Prostate gland (tissue), 2 donors: ENCODE data around the gene BPIFB6. TPM values are rescaled to one million over a fixed set of nuclear protein-coding genes. Genes with fewer than 3 reads are reported as not detected.

Experiments
- DNase-seq: peaks from one replicate; pipeline ENCODE4 v3.0.0-alpha.2; 2019; ENCODE audit warnings: low spot score
- H3K27ac ChIP-seq, 2 donors: fragments of 200-600 bp; sonication (generic); 2 replicates each; pipeline ENCODE4 v1.5.1; 2017 to 2019
- H3K27me3 ChIP-seq: fragments of 200-600 bp; sonication (generic); replicated peaks from 2 replicates; pipeline ENCODE4 v1.5.1; 2019; ENCODE audit not compliant: insufficient read depth
- H3K36me3 ChIP-seq, 2 donors: fragments of 200-600 bp; sonication (generic); 1 replicate in 1 of 2; 2 replicates in 1 of 2; pipeline versions ENCODE4 v1.5.1 to v1.8.1; 2017 to 2019
- H3K4me1 ChIP-seq: fragments of 200-600 bp; sonication (generic); replicated peaks from 2 replicates; pipeline ENCODE4 v1.5.1; 2019
- H3K4me3 ChIP-seq, 2 donors: fragments of 200-600 bp; sonication (generic); 2 replicates each; pipeline ENCODE4 v1.5.1; 2017 to 2019
- H3K9me3 ChIP-seq: fragments of 200-600 bp; sonication (generic); 2 replicates; pipeline ENCODE4 v1.5.1; 2017
- CTCF ChIP-seq, 4 experiments: fragments of 200-600 bp in 2 of 4; fragments of 450-650 bp in 2 of 4; sonication (generic) in 2 of 4; IDR thresholded peaks; 1 replicate in 3 of 4; 2 replicates in 1 of 4; pipeline ENCODE4 v1.5.1; 2016 to 2019; ENCODE audit warnings: antibody characterized with exemption in 4 of 4, mild to moderate bottlenecking in 2 of 4, moderate library complexity in 2 of 4
- POLR2A ChIP-seq: fragments of 450-650 bp; IDR thresholded peaks from one replicate; pipeline ENCODE4 v1.6.1; 2016; ENCODE audit warnings: antibody characterized with exemption, mild to moderate bottlenecking
- POLR2AphosphoS5 ChIP-seq: sonication (generic); formaldehyde crosslinking; IDR thresholded peaks from one replicate; pipeline ENCODE4 v1.6.1; 2017; ENCODE audit warnings: antibody characterized with exemption
- WGBS: methylation state at CpG from one replicate; pipeline ENCODE4 v1.1.5; 2018; 5-methylcytosine and 5-hydroxymethylcytosine counted together
- intact Hi-C: fragments of 100-400 bp; cut with DNase I; formaldehyde crosslinking; loops from one replicate; pipeline ENCODE4 v1.14.2; 2022
- total RNA-seq, 2 donors: library from RNA; depleted of rRNA; stranded (reverse); fragments of >200 nt; gene quantifications; one replicate each; pipeline ENCODE4 v1.1.0, GENCODE V29; 2016

Gene BPIFB6
- not detected for total RNA-seq

GRCh38 chr20:33031531-33031930, at the start of gene BPIFB6:
TSS of gene BPIFB6 (plus strand) at chr20:33031648. CDS start at chr20:33031648, 0 bp downstream.
- Histone ChIP-seq H3K27ac (no peak within 1 kb of the TSS), H3K4me1 (no peaks in the 10 kb centered on the region), H3K9me3 (no peaks in the 10 kb centered on the region), H3K4me3 (no peak within 1 kb of the TSS), H3K36me3 (no peaks in the 10 kb centered on the region), H3K27me3 (no peaks in the 10 kb centered on the region)
- intact Hi-C loops: no loop called here
- no peak for DNase-seq
- WGBS: 87% methylated on average over 10 of the region's 10 CpGs
- TF ChIP-seq POLR2A (no peak), POLR2AphosphoS5 (no peak), CTCF (IDR thresholded peaks at IDR 0.05) (no peak)

GRCh38 chr20:32982617-32983458, 48.6 kb upstream of the BPIFB6 start:
- Histone ChIP-seq H3K27me3 (no peaks in the 10 kb centered on the region), H3K36me3 (no peaks in the 10 kb centered on the region), H3K4me3 (no peak overlapping the region), H3K9me3 (no peaks in the 10 kb centered on the region), H3K4me1 (no peaks in the 10 kb centered on the region), H3K27ac (no peak overlapping the region)
- intact Hi-C loops: no loop called here
- WGBS: 44% methylated on average over 10 of the region's 10 CpGs
- no peak for TF ChIP-seq CTCF (IDR thresholded peaks at IDR 0.05)
- TF ChIP-seq POLR2AphosphoS5: no peak
- TF ChIP-seq POLR2A: no peak
- peak; percentile 6 for DNase-seq

- Histone ChIP-seq H3K4me1 (no peaks in the 10 kb centered on the region), H3K36me3 (no peaks in the 10 kb centered on the region), H3K9me3 (no peaks in the 10 kb centered on the region), H3K27ac (no peak overlapping the region), H3K27me3 (no peaks in the 10 kb centered on the region), H3K4me3 (no peak overlapping the region)
- no peak for TF ChIP-seq CTCF (IDR thresholded peaks at IDR 0.05)
- TF ChIP-seq POLR2A: no peak
- TF ChIP-seq POLR2AphosphoS5: no peak
- 88% methylated on average over 12 of the region's 12 CpGs for WGBS
- intact Hi-C loops: no loop called here
- DNase-seq: no peak
These were observed 47.9 kb upstream of the BPIFB6 start for GRCh38 chr20:32983459-32984112.

- no peaks in the 10 kb centered on the region for H3K9me3 ChIP-seq
- WGBS: 72% methylated on average over 7 of the region's 7 CpGs
- no peak overlapping the region for H3K4me3 ChIP-seq
- no peaks in the 10 kb centered on the region for H3K4me1 ChIP-seq
- intact Hi-C loops: no loop called here
- DNase-seq: no peak
- no peaks in the 10 kb centered on the region for H3K36me3 ChIP-seq
- no peak overlapping the region for H3K27ac ChIP-seq
- TF ChIP-seq POLR2AphosphoS5: no peak
- no peak for TF ChIP-seq POLR2A
- no peak for TF ChIP-seq CTCF (IDR thresholded peaks at IDR 0.05)
- no peaks in the 10 kb centered on the region for H3K27me3 ChIP-seq
These were observed 47.3 kb upstream of the BPIFB6 start for GRCh38 chr20:32984196-32984595.
